GM19193 (cell line): ENCODE results near the gene ZGLP1.

ENCODE experiments used
- POLR2A ChIP-seq: IDR thresholded peaks from 4 replicates; pipeline ENCODE4 v1.6.1; 2011; ENCODE audit not compliant: insufficient read depth, insufficient read length; ENCODE audit errors: extremely low read depth

Gene ZGLP1

GRCh38 chr19:10292206-10292788, 17.3 kb downstream of the ZGLP1 start:
- no peak for TF ChIP-seq POLR2A

DNA sequence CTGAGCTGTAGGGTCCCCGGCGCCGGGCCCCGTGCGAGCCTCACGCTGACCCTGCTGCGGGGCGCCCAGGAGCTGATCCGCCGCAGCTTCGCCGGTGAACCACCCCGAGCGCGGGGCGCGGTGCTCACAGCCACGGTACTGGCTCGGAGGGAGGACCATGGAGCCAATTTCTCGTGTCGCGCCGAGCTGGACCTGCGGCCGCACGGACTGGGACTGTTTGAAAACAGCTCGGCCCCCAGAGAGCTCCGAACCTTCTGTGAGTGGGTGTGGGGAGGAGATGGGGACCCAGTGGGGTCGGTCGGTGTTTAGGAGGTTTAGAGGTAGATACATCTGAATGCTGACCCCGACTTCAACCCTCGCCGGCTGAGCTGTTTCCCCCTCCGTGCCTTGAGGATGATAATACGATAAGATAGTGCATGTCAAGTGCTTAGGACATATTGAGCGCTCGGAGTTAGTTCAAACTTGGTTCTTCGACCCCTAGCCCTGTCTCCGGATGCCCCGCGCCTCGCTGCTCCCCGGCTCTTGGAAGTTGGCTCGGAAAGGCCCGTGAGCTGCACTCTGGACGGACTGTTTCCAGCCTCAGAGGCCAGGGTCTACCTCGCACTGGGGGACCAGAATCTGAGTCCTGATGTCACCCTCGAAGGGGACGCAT, 17.9 kb downstream of the ZGLP1 start:
- TF ChIP-seq POLR2A, result no peak

- TF ChIP-seq POLR2A, result no peak
Observed at GRCh38 chr19:10290876-10291553, 18.6 kb downstream of the ZGLP1 start.

- TF ChIP-seq POLR2A, result no peak
Observed at GRCh38 chr19:10290357-10290875, 19.2 kb downstream of the ZGLP1 start.

DNA sequence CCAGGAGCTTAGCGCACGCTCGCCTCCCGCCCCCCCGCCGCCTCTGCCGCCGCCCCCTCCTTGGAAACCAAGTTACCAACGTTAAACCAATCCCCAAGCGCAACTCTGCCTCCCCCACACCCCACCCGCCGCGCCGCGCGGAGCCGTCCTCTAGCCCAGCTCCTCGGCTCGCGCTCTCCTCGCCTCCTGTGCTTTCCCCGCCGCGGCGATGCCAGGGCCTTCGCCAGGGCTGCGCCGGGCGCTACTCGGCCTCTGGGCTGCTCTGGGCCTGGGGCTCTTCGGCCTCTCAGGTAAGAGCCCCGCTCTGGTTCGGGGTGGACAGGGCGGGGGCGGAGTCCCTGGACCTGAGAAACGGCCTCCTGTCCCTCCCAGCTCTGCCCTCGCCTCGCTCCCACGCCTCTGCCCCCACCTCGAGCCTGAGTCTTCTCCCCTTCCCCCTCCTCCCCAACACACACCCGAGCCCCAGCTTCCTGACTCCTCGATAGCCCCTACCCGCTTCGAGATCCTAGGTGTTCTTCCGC, 19.7 kb downstream of the ZGLP1 start, which contains the start of gene ICAM5:
Gene ICAM5, plus strand, starts transcription at position 117 of the 521 bp plus-strand sequence. Its CDS starts 92 bp downstream, at position 209.
- no peak for TF ChIP-seq POLR2A

DNA sequence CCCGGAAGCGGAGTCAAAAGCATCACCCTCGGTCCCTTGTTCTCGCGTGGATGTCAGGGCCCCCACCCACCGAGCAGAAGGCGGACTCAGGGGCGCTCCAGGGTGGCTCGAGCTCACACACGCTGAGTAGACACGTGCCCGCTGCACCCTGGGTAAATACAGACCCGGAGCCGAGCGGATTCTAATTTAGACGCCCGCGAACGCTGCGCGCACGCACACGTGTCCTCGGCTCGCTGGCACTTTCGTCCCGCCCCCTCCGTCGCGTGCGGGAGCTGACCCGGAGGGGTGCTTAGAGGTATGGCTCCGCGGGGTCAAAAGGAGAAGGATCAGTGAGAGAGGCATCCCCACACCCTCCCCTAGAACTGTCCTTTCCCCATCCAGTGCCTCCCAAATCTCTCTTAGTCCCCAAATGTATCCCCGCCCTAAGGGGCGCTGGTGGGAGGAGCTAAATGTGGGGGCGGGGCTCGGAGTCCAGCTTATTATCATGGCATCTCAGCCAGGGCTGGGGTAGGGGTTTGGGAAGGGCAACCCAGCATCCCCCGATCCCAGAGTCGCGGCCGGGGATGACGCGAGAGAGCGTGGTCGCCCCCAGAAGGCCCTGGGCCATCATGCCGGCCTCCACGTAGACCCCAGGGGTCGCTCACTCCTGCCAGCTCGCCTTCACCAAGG, 20.3 kb downstream of the ZGLP1 start:
- peak; percentile 27 for TF ChIP-seq POLR2A

GRCh38 chr19:10288662-10289166, 20.9 kb downstream of the ZGLP1 start:
- TF ChIP-seq POLR2A, result no peak

DNA sequence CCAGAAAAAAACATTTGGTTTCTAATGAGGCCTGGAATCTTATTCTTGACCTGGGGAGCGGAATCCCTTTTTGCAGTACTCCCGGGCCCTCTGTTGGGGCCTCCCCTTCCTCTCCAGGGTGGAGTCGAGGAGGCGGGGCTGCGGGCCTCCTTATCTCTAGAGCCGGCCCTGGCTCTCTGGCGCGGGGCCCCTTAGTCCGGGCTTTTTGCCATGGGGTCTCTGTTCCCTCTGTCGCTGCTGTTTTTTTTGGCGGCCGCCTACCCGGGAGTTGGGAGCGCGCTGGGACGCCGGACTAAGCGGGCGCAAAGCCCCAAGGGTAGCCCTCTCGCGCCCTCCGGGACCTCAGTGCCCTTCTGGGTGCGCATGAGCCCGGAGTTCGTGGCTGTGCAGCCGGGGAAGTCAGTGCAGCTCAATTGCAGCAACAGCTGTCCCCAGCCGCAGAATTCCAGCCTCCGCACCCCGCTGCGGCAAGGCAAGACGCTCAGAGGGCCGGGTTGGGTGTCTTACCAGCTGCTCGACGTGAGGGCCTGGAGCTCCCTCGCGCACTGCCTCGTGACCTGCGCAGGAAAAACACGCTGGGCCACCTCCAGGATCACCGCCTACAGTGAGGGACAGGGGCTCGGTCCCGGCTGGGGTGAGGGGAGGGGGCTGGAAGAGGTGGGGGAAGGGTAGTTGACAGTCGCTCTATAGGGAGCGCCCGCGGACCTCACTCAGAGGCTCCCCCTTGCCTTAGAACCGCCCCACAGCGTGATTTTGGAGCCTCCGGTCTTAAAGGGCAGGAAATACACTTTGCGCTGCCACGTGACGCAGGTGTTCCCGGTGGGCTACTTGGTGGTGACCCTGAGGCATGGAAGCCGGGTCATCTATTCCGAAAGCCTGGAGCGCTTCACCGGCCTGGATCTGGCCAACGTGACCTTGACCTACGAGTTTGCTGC, 22.5 kb downstream of the ZGLP1 start, which contains the start of gene ICAM4:
Gene ICAM4, plus strand, starts transcription at position 153 of the 935 bp plus-strand sequence. Its CDS starts 58 bp downstream, at position 211.
- TF ChIP-seq POLR2A, result no peak

- peak; percentile 20 for TF ChIP-seq POLR2A
Observed at GRCh38 chr19:10285393-10285792, 24.2 kb downstream of the ZGLP1 start.

DNA sequence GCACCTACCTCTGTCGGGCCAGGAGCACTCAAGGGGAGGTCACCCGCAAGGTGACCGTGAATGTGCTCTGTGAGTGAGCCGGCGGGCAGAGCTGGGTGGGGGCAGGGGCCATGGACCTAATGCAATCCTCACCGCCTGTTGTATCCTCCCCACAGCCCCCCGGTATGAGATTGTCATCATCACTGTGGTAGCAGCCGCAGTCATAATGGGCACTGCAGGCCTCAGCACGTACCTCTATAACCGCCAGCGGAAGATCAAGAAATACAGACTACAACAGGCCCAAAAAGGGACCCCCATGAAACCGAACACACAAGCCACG, 24.7 kb downstream of the ZGLP1 start:
- TF ChIP-seq POLR2A, result no peak

- TF ChIP-seq POLR2A, result no peak
Observed at GRCh38 chr19:10284065-10284959, 25.3 kb downstream of the ZGLP1 start.

GRCh38 chr19:10283301-10284064, 26.1 kb downstream of the ZGLP1 start:
- TF ChIP-seq POLR2A, result no peak

DNA sequence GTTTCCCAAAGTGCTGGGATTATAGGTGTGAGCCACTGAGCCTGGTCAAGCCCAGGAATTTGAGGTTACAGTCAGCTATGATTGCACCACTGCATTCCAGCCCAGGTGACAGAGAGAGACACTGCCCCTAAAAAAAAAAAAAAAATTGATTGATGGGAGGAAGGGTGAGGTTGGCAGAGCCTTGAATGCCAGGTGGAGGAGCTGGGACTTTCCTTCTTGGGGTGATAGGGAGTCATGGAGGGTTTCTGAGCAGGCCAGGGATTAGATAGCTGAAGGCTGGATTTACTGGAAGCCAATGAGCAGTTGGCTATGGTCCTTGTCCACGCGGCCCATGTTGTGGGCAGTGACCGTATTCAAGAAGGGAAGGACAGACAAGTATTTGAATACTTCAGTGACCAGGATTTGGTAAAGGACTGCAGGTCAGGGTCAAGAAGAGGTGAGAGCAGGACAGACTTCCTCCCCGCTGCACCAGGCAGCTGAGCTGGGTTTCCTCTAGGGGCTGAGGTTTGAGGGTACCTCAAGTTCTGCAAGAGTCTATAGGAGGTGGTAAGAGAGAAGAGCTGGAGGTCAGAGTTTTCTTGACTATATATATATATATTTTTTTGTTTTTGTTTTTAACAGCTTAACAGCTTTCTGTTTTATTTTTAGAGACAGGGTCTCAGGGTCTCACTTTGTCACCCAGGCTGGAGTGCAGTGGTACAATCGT, 29.7 kb downstream of the ZGLP1 start:
- no peak for TF ChIP-seq POLR2A
